HG02970 (cell line): ENCODE results near the gene SAG.
"Not testable (repeated sequence)": the region's sequence is repeated elsewhere in the genome, so short reads cannot be mapped to it uniquely, and the experiment has no call there.

Experiments
- ATAC-seq: cut with Tn5 transposase; IDR thresholded peaks from one replicate; pipeline ENCODE4 v1.9.1; 2021; ENCODE audit warnings: mild to moderate bottlenecking, moderate library complexity, moderate number of reproducible peaks; ENCODE audit not compliant: unreplicated experiment, low FRiP score

SAG gene

GRCh38 chr2:233374776-233375175 lies 67.2 kb downstream of the SAG start:
- ATAC-seq, result not testable (repeated sequence)

GRCh38 chr2:233375490-233376314 lies 68.1 kb downstream of the SAG start:
- ATAC-seq, result no peak

GRCh38 chr2:233379034-233379433 lies 71.4 kb downstream of the SAG start:
- no peak for ATAC-seq

- ATAC-seq, result no peak
Measured at GRCh38 chr2:233379441-233379840, 71.8 kb downstream of the SAG start.

GRCh38 chr2:233380132-233380895 lies 72.7 kb downstream of the SAG start:
- ATAC-seq, result no peak

GRCh38 chr2:233380995-233381637 lies 73.5 kb downstream of the SAG start:
- ATAC-seq, result no peak

GRCh38 chr2:233381638-233381995 lies 74.0 kb downstream of the SAG start:
- ATAC-seq, result no peak

- no peak for ATAC-seq
Measured at GRCh38 chr2:233384015-233384414, 76.4 kb downstream of the SAG start.

GRCh38 chr2:233384811-233385488 lies 77.3 kb downstream of the SAG start:
- ATAC-seq, result no peak

- ATAC-seq, result no peak
Measured at GRCh38 chr2:233385489-233386044, 78.0 kb downstream of the SAG start.

- no peak for ATAC-seq
Measured at GRCh38 chr2:233386382-233387041, 78.9 kb downstream of the SAG start.

- no peak for ATAC-seq
Measured at GRCh38 chr2:233387225-233387624, 79.6 kb downstream of the SAG start.

GRCh38 chr2:233387667-233388528 lies 80.3 kb downstream of the SAG start:
- no peak for ATAC-seq

GRCh38 chr2:233389601-233390125 lies 82.0 kb downstream of the SAG start:
- no peak for ATAC-seq

GRCh38 chr2:233395687-233396086 lies 88.1 kb downstream of the SAG start:
- no peak for ATAC-seq
